Spleen (tissue), 3 donors: Measurements from ENCODE around the gene SMCHD1.
A peak's percentile ranks its signal among the peaks of the same experiment; 100 is the strongest.

Source experiments
- POLR2A ChIP-seq, 3 donors: fragments of 450-650 bp; IDR thresholded peaks; one replicate each; pipeline ENCODE4 v1.5.1; 2017; ENCODE audit warnings: antibody characterized with exemption in 3 of 3, mild to moderate bottlenecking in 1 of 3
- POLR2AphosphoS5 ChIP-seq, 3 donors: sonication (generic); formaldehyde crosslinking; IDR thresholded peaks; one replicate each; pipeline ENCODE4 v1.5.1; 2017; ENCODE audit warnings: antibody characterized with exemption in 3 of 3

DNA sequence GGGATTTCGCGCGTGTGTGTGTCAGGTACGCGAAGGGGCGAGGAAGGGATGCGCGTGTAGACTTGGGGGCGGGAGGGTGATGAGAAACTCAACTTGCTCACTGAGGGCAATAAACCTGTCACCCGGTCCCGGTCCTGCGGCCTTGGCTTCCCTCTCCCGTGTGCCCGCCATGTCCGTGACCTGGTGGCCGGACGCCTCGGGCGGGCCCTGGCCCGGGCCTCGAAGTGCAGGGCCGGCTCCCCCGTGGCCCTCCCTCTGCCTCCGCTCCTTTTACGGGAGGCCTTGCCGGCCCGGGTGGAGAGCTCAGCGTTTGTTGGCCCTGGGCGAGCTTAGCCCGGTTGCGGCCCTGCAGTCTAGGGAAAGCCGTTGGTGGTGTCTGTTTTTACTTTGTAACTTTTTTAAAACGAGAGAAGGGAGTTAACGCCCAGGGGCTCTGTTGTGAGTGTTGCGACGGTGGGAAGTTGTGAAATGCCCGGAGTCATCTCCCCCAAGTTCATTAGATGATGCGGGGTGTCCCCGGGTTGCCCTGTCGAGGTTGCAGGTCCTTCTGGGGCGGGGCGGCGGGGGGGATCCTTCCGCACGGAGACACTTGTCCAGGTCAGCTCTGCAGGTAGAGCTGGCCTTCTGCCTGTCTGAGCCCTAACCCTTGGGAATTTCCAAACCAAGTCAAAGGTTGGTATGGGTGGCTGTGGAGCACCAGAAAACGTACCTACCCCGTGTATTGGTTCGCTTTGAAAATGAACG lies 883 bp downstream of the SMCHD1 start:
- TF ChIP-seq POLR2A (IDR thresholded peaks at IDR 0.05) = peak in 1 of 3 donors; percentile 24
- TF ChIP-seq POLR2AphosphoS5 (IDR thresholded peaks at IDR 0.05) = peak; percentile 30 to 72 (median 42)
